ENCODE results near the gene NOVA1.

NOVA1 gene

GRCh38 chr14:26594148-26594547 lies 3.7 kb downstream of the NOVA1 start:
- no peaks in the 10 kb centered on the region for H3K4me1 ChIP-seq (ENCODE audit: control insufficient read depth, insufficient read depth, low read length, poor library complexity, severe bottlenecking)
- no peak overlapping the region for H3K27ac ChIP-seq (ENCODE audit: insufficient read depth, low read length, poor library complexity, severe bottlenecking)
- no peak overlapping the region for H3K4me3 ChIP-seq (ENCODE audit: insufficient read depth, low read depth, low read length, poor library complexity, severe bottlenecking)
- no peaks in the 10 kb centered on the region for H3K36me3 ChIP-seq (ENCODE audit: control insufficient read depth, insufficient read depth, low read length)
- H3K9me3 ChIP-seq (ENCODE audit: control insufficient read depth, low read length): no peaks in the 10 kb centered on the region
- DNase-seq: no peak
- no peaks in the 10 kb centered on the region for H3K27me3 ChIP-seq (replicated peaks; ENCODE audit: control insufficient read depth, insufficient read depth, low read length, poor library complexity, severe bottlenecking)

GRCh38 chr14:26593357-26593756 lies 4.5 kb downstream of the NOVA1 start:
- Histone ChIP-seq H3K36me3 (ENCODE audit: control insufficient read depth, insufficient read depth, low read length) (no peaks in the 10 kb centered on the region), H3K4me1 (ENCODE audit: control insufficient read depth, insufficient read depth, low read length, poor library complexity, severe bottlenecking) (no peaks in the 10 kb centered on the region), H3K4me3 (ENCODE audit: insufficient read depth, low read depth, low read length, poor library complexity, severe bottlenecking) (no peak overlapping the region), H3K27ac (ENCODE audit: insufficient read depth, low read length, poor library complexity, severe bottlenecking) (no peak overlapping the region), H3K9me3 (ENCODE audit: control insufficient read depth, low read length) (no peaks in the 10 kb centered on the region), H3K27me3 (replicated peaks; ENCODE audit: control insufficient read depth, insufficient read depth, low read length, poor library complexity, severe bottlenecking) (no peaks in the 10 kb centered on the region)
- no peak for DNase-seq

GRCh38 chr14:26589925-26590324 lies 7.9 kb downstream of the NOVA1 start:
- no peak overlapping the region for H3K27ac ChIP-seq (ENCODE audit: insufficient read depth, low read length, poor library complexity, severe bottlenecking)
- no peaks in the 10 kb centered on the region for H3K27me3 ChIP-seq (replicated peaks; ENCODE audit: control insufficient read depth, insufficient read depth, low read length, poor library complexity, severe bottlenecking)
- no peaks in the 10 kb centered on the region for H3K4me1 ChIP-seq (ENCODE audit: control insufficient read depth, insufficient read depth, low read length, poor library complexity, severe bottlenecking)
- DNase-seq: no peak
- no peaks in the 10 kb centered on the region for H3K9me3 ChIP-seq (ENCODE audit: control insufficient read depth, low read length)
- no peaks in the 10 kb centered on the region for H3K36me3 ChIP-seq (ENCODE audit: control insufficient read depth, insufficient read depth, low read length)
- no peak overlapping the region for H3K4me3 ChIP-seq (ENCODE audit: insufficient read depth, low read depth, low read length, poor library complexity, severe bottlenecking)

- no peaks in the 10 kb centered on the region for H3K4me1 ChIP-seq (ENCODE audit: control insufficient read depth, insufficient read depth, low read length, poor library complexity, severe bottlenecking)
- no peaks in the 10 kb centered on the region for H3K9me3 ChIP-seq (ENCODE audit: control insufficient read depth, low read length)
- H3K4me3 ChIP-seq (ENCODE audit: insufficient read depth, low read depth, low read length, poor library complexity, severe bottlenecking): no peak overlapping the region
- no peaks in the 10 kb centered on the region for H3K36me3 ChIP-seq (ENCODE audit: control insufficient read depth, insufficient read depth, low read length)
- no peak overlapping the region for H3K27ac ChIP-seq (ENCODE audit: insufficient read depth, low read length, poor library complexity, severe bottlenecking)
- DNase-seq: no peak
- H3K27me3 ChIP-seq (replicated peaks; ENCODE audit: control insufficient read depth, insufficient read depth, low read length, poor library complexity, severe bottlenecking): no peaks in the 10 kb centered on the region
Observed at GRCh38 chr14:26577711-26578110, 20.1 kb downstream of the NOVA1 start.

GRCh38 chr14:26554069-26554772 lies 43.6 kb downstream of the NOVA1 start:
- Histone ChIP-seq H3K4me1 (ENCODE audit: control insufficient read depth, insufficient read depth, low read length, poor library complexity, severe bottlenecking) (no peaks in the 10 kb centered on the region), H3K27me3 (replicated peaks; ENCODE audit: control insufficient read depth, insufficient read depth, low read length, poor library complexity, severe bottlenecking) (no peaks in the 10 kb centered on the region), H3K9me3 (ENCODE audit: control insufficient read depth, low read length) (peaks cover 4% of the 10 kb centered on the region), H3K4me3 (ENCODE audit: insufficient read depth, low read depth, low read length, poor library complexity, severe bottlenecking) (no peak overlapping the region), H3K27ac (ENCODE audit: insufficient read depth, low read length, poor library complexity, severe bottlenecking) (no peak overlapping the region), H3K36me3 (ENCODE audit: control insufficient read depth, insufficient read depth, low read length) (no peaks in the 10 kb centered on the region)
- no peak for DNase-seq

GRCh38 chr14:26549571-26549970 lies 48.3 kb downstream of the NOVA1 start:
- Histone ChIP-seq H3K36me3 (ENCODE audit: control insufficient read depth, insufficient read depth, low read length) (no peaks in the 10 kb centered on the region), H3K4me1 (ENCODE audit: control insufficient read depth, insufficient read depth, low read length, poor library complexity, severe bottlenecking) (no peaks in the 10 kb centered on the region), H3K9me3 (ENCODE audit: control insufficient read depth, low read length) (peaks cover 4% of the 10 kb centered on the region), H3K4me3 (ENCODE audit: insufficient read depth, low read depth, low read length, poor library complexity, severe bottlenecking) (no peak overlapping the region), H3K27ac (ENCODE audit: insufficient read depth, low read length, poor library complexity, severe bottlenecking) (no peak overlapping the region), H3K27me3 (replicated peaks; ENCODE audit: control insufficient read depth, insufficient read depth, low read length, poor library complexity, severe bottlenecking) (no peaks in the 10 kb centered on the region)
- DNase-seq: no peak

GRCh38 chr14:26548406-26548805 lies 49.4 kb downstream of the NOVA1 start:
- DNase-seq: no peak
- Histone ChIP-seq H3K4me1 (ENCODE audit: control insufficient read depth, insufficient read depth, low read length, poor library complexity, severe bottlenecking) (no peaks in the 10 kb centered on the region), H3K27ac (ENCODE audit: insufficient read depth, low read length, poor library complexity, severe bottlenecking) (no peak overlapping the region), H3K36me3 (ENCODE audit: control insufficient read depth, insufficient read depth, low read length) (no peaks in the 10 kb centered on the region), H3K4me3 (ENCODE audit: insufficient read depth, low read depth, low read length, poor library complexity, severe bottlenecking) (no peak overlapping the region), H3K27me3 (replicated peaks; ENCODE audit: control insufficient read depth, insufficient read depth, low read length, poor library complexity, severe bottlenecking) (no peaks in the 10 kb centered on the region), H3K9me3 (ENCODE audit: control insufficient read depth, low read length) (peaks cover 3% of the 10 kb centered on the region)

GRCh38 chr14:26538176-26538575 lies 59.7 kb downstream of the NOVA1 start:
- DNase-seq: no peak
- H3K27ac ChIP-seq (ENCODE audit: insufficient read depth, low read length, poor library complexity, severe bottlenecking): no peak overlapping the region
- no peak overlapping the region for H3K4me3 ChIP-seq (ENCODE audit: insufficient read depth, low read depth, low read length, poor library complexity, severe bottlenecking)
- H3K36me3 ChIP-seq (ENCODE audit: control insufficient read depth, insufficient read depth, low read length): no peaks in the 10 kb centered on the region
- no peaks in the 10 kb centered on the region for H3K4me1 ChIP-seq (ENCODE audit: control insufficient read depth, insufficient read depth, low read length, poor library complexity, severe bottlenecking)
- no peaks in the 10 kb centered on the region for H3K27me3 ChIP-seq (replicated peaks; ENCODE audit: control insufficient read depth, insufficient read depth, low read length, poor library complexity, severe bottlenecking)
- no peaks in the 10 kb centered on the region for H3K9me3 ChIP-seq (ENCODE audit: control insufficient read depth, low read length)

- H3K27me3 ChIP-seq (replicated peaks; ENCODE audit: control insufficient read depth, insufficient read depth, low read length, poor library complexity, severe bottlenecking): no peaks in the 10 kb centered on the region
- H3K4me1 ChIP-seq (ENCODE audit: control insufficient read depth, insufficient read depth, low read length, poor library complexity, severe bottlenecking): no peaks in the 10 kb centered on the region
- DNase-seq: no peak
- no peaks in the 10 kb centered on the region for H3K36me3 ChIP-seq (ENCODE audit: control insufficient read depth, insufficient read depth, low read length)
- no peak overlapping the region for H3K4me3 ChIP-seq (ENCODE audit: insufficient read depth, low read depth, low read length, poor library complexity, severe bottlenecking)
- no peak overlapping the region for H3K27ac ChIP-seq (ENCODE audit: insufficient read depth, low read length, poor library complexity, severe bottlenecking)
- no peaks in the 10 kb centered on the region for H3K9me3 ChIP-seq (ENCODE audit: control insufficient read depth, low read length)
Observed at GRCh38 chr14:26531894-26532293, 65.9 kb downstream of the NOVA1 start.

GRCh38 chr14:26528415-26529182 lies 69.2 kb downstream of the NOVA1 start:
- Histone ChIP-seq H3K4me1 (ENCODE audit: control insufficient read depth, insufficient read depth, low read length, poor library complexity, severe bottlenecking) (no peaks in the 10 kb centered on the region), H3K9me3 (ENCODE audit: control insufficient read depth, low read length) (no peaks in the 10 kb centered on the region), H3K27ac (ENCODE audit: insufficient read depth, low read length, poor library complexity, severe bottlenecking) (no peak overlapping the region), H3K27me3 (replicated peaks; ENCODE audit: control insufficient read depth, insufficient read depth, low read length, poor library complexity, severe bottlenecking) (no peaks in the 10 kb centered on the region), H3K36me3 (ENCODE audit: control insufficient read depth, insufficient read depth, low read length) (no peaks in the 10 kb centered on the region), H3K4me3 (ENCODE audit: insufficient read depth, low read depth, low read length, poor library complexity, severe bottlenecking) (no peak overlapping the region)
- no peak for DNase-seq
